GM21786 (cell line): ENCODE data around the gene ZFP36.
"Not testable (repeated sequence)": the region's sequence is repeated elsewhere in the genome, so short reads cannot be mapped to it uniquely, and the experiment has no call there.

Source experiments
- ATAC-seq: cut with Tn5 transposase; IDR thresholded peaks from one replicate; pipeline ENCODE4 v1.9.1; 2021; ENCODE audit not compliant: unreplicated experiment

The ZFP36 gene

GRCh38 chr19:39406656-39407409 is at the start of gene ZFP36:
Gene ZFP36 (plus strand): TSS chr19:39406847. CDS start chr19:39406905, 58 bp downstream.
- ATAC-seq: no peak

- no peak for ATAC-seq
These were observed 47.6 kb upstream of the ZFP36 start for GRCh38 chr19:39359026-39359425.

GRCh38 chr19:39360599-39360998 is 46.0 kb upstream of the ZFP36 start:
- ATAC-seq: no peak

GRCh38 chr19:39362682-39363657 is 43.7 kb upstream of the ZFP36 start:
- ATAC-seq: no peak

- ATAC-seq: no peak
These were observed 42.7 kb upstream of the ZFP36 start for GRCh38 chr19:39363901-39364457.

- ATAC-seq: no peak
These were observed 41.1 kb upstream of the ZFP36 start for GRCh38 chr19:39365531-39365930.

GRCh38 chr19:39369200-39369599 is 37.4 kb upstream of the ZFP36 start:
- no peak for ATAC-seq

GRCh38 chr19:39370735-39371134 is 35.9 kb upstream of the ZFP36 start:
- ATAC-seq: no peak

- no peak for ATAC-seq
These were observed 34.4 kb upstream of the ZFP36 start for GRCh38 chr19:39372047-39372802.

GRCh38 chr19:39372941-39373340 is 33.7 kb upstream of the ZFP36 start:
- no peak for ATAC-seq

GRCh38 chr19:39375929-39376328 is 30.7 kb upstream of the ZFP36 start:
- ATAC-seq: no peak

- ATAC-seq: no peak
These were observed 29.0 kb upstream of the ZFP36 start for GRCh38 chr19:39377373-39378362.

- ATAC-seq: not testable (repeated sequence)
These were observed 27.3 kb upstream of the ZFP36 start for GRCh38 chr19:39379366-39379765.

- no peak for ATAC-seq
These were observed 26.7 kb upstream of the ZFP36 start for GRCh38 chr19:39379865-39380396.

GRCh38 chr19:39380521-39381502 is 25.8 kb upstream of the ZFP36 start:
- ATAC-seq: no peak

- ATAC-seq: no peak
These were observed 24.6 kb upstream of the ZFP36 start for GRCh38 chr19:39381910-39382611.

- no peak for ATAC-seq
These were observed 23.4 kb upstream of the ZFP36 start for GRCh38 chr19:39382991-39383828.
